Measurements from ENCODE around the gene RAD51B.

The RAD51B gene

DNA sequence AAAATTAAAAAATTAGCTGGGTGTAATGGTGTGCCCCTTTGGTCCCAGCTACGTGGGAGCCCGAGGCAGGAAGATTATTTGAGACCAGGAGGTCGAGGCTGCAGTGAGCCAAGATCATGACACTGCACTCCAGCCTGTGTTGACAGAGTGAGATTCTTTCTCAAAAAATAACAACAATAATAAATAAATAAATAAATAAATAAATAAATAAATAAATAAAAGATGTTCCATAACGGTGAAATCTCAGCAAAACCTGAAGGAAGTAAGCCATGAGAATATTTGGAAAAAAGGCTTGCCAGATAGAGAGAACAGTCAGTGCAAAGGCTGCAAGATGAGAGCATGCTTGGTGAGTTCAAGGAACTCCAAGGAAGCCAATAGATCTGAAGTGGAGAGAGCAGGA is 176.7 kb downstream of the RAD51B start:
- Histone ChIP-seq H3K4me3 (ENCODE audit: insufficient read length, low read depth) (no peak overlapping the region), H3K36me3 (ENCODE audit: insufficient read depth, insufficient read length, low read length) (no peaks in the 10 kb centered on the region), H3K9ac (ENCODE audit: insufficient read length, low read depth) (no peak overlapping the region), H3K27me3 (ENCODE audit: insufficient read depth, insufficient read length) (no peaks in the 10 kb centered on the region), H3K9me3 (ENCODE audit: insufficient read depth, low read length) (no peaks in the 10 kb centered on the region), H3K4me1 (ENCODE audit: insufficient read depth, insufficient read length) (no peaks in the 10 kb centered on the region)
- DNase-seq (ENCODE audit: low read depth, low spot score): no peak
- TF ChIP-seq YY1 (IDR thresholded peaks at IDR 0.05; ENCODE audit: insufficient read depth, insufficient read length) (no peak), ZNF274 (IDR thresholded peaks at IDR 0.05; ENCODE audit: low read depth, low read length) (no peak), SUZ12 (IDR thresholded peaks at IDR 0.05; ENCODE audit: extremely low read depth, insufficient read depth, insufficient read length) (no peak)

DNA sequence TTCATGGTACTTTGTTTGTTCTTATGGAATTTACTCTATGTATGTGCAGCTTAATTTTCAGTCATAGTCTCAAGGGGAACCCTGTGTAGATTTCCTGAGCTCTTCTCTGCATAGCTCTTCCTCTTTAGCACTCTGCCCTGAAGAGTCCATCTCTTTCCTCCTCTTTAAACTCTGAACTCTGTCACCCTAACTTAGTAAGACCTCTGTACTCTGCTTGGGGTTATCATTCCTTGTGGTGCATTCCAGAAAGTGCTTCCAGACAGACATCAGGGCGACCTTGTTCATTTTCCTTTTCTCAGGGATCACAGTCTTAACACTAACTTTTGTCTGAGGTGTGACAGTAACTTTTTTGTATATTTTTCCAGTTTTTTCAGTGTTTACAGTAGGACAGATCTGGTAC is 179.3 kb downstream of the RAD51B start:
- Histone ChIP-seq H3K9ac (ENCODE audit: insufficient read length, low read depth) (no peak overlapping the region), H3K36me3 (ENCODE audit: insufficient read depth, insufficient read length, low read length) (no peaks in the 10 kb centered on the region), H3K4me1 (ENCODE audit: insufficient read depth, insufficient read length) (no peaks in the 10 kb centered on the region), H3K27me3 (ENCODE audit: insufficient read depth, insufficient read length) (no peaks in the 10 kb centered on the region), H3K9me3 (ENCODE audit: insufficient read depth, low read length) (no peaks in the 10 kb centered on the region), H3K4me3 (ENCODE audit: insufficient read length, low read depth) (no peak overlapping the region)
- no peak for TF ChIP-seq YY1 (IDR thresholded peaks at IDR 0.05; ENCODE audit: insufficient read depth, insufficient read length)
- TF ChIP-seq ZNF274 (IDR thresholded peaks at IDR 0.05; ENCODE audit: low read depth, low read length): no peak
- TF ChIP-seq SUZ12 (IDR thresholded peaks at IDR 0.05; ENCODE audit: extremely low read depth, insufficient read depth, insufficient read length): no peak
- DNase-seq (ENCODE audit: low read depth, low spot score): no peak

DNA sequence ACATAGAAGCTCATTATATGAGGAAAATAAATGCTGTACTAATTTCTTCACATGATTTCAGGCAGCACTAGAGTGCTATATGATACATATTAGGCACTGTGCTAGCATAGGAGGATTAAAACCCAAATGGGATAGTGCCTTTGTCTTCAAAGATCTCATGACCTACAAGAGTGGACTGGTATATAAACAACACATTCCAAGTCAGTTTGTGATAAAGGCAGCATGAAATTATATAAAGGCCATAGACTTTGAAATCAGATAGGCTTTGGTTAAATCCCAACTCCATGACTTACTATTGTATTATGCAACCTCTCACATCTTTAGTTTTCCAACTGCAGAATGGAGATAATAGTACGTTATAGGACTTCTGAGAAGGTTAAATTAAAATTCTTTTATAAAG is 179.7 kb downstream of the RAD51B start:
- Histone ChIP-seq H3K4me3 (ENCODE audit: insufficient read length, low read depth) (no peak overlapping the region), H3K4me1 (ENCODE audit: insufficient read depth, insufficient read length) (no peaks in the 10 kb centered on the region), H3K27me3 (ENCODE audit: insufficient read depth, insufficient read length) (no peaks in the 10 kb centered on the region), H3K36me3 (ENCODE audit: insufficient read depth, insufficient read length, low read length) (no peaks in the 10 kb centered on the region), H3K9ac (ENCODE audit: insufficient read length, low read depth) (no peak overlapping the region), H3K9me3 (ENCODE audit: insufficient read depth, low read length) (no peaks in the 10 kb centered on the region)
- DNase-seq (ENCODE audit: low read depth, low spot score): no peak
- no peak for TF ChIP-seq SUZ12 (IDR thresholded peaks at IDR 0.05; ENCODE audit: extremely low read depth, insufficient read depth, insufficient read length)

DNA sequence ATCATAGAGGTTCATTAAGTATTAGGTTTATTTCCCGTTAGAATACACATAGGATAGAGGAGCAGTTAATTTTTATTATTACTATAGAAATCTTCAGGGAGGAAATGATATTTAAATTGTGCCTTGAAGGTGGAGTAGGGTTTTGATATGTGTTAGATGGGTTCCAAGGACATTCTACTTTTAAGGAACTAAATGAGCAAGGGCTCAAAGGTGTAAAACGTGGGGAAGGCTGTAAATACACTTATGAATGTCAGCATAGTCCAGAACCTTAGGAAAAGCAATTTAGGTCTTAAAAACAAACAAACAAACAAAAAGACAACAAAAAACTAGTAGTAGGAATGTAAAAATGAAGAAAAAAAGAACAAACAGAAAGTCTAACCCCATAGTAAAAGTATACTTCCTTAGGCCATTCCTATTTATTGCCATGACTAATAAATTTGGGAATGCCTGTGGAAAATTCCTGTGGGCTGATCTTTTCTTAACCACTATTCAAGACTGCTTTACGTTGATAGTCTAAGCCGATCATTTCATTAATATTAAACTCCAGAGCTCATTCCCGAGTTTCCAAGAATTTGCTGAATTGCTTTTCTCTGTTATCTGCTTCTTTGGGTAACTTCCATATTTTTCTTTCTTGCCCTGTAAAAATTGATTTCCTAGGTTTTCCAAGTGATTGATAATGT is 180.3 kb downstream of the RAD51B start:
- Histone ChIP-seq H3K36me3 (ENCODE audit: insufficient read depth, insufficient read length, low read length) (no peaks in the 10 kb centered on the region), H3K4me1 (ENCODE audit: insufficient read depth, insufficient read length) (no peaks in the 10 kb centered on the region), H3K9me3 (ENCODE audit: insufficient read depth, low read length) (no peaks in the 10 kb centered on the region), H3K27me3 (ENCODE audit: insufficient read depth, insufficient read length) (no peaks in the 10 kb centered on the region), H3K9ac (ENCODE audit: insufficient read length, low read depth) (no peak overlapping the region), H3K4me3 (ENCODE audit: insufficient read length, low read depth) (no peak overlapping the region)
- DNase-seq (ENCODE audit: low read depth, low spot score): no peak
- TF ChIP-seq YY1 (IDR thresholded peaks at IDR 0.05; ENCODE audit: insufficient read depth, insufficient read length) (no peak), ZNF274 (IDR thresholded peaks at IDR 0.05; ENCODE audit: low read depth, low read length) (no peak), SUZ12 (IDR thresholded peaks at IDR 0.05; ENCODE audit: extremely low read depth, insufficient read depth, insufficient read length) (no peak)

DNA sequence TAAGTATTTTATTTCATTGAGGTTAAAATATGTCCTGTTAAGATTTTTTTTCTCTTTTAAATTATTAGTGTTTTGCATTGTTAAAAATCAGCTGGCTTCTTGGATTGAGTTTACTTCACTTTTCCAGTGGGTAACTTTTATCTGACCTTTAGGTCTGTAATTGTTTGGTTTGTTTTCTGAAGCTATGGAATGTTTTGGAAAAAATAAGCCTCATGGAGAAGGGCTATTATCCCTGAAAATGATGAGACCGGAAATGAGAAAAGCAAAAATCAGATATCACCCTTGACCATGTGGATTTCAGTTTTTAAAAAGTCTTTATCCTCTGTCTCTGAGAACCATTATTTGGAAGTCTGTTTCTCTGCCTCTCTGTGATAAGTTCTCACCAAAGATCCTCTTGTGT is 180.9 kb downstream of the RAD51B start:
- H3K27me3 ChIP-seq (ENCODE audit: insufficient read depth, insufficient read length): no peaks in the 10 kb centered on the region
- no peaks in the 10 kb centered on the region for H3K36me3 ChIP-seq (ENCODE audit: insufficient read depth, insufficient read length, low read length)
- no peaks in the 10 kb centered on the region for H3K9me3 ChIP-seq (ENCODE audit: insufficient read depth, low read length)
- TF ChIP-seq SUZ12 (IDR thresholded peaks at IDR 0.05; ENCODE audit: extremely low read depth, insufficient read depth, insufficient read length) (no peak), YY1 (IDR thresholded peaks at IDR 0.05; ENCODE audit: insufficient read depth, insufficient read length) (no peak), ZNF274 (IDR thresholded peaks at IDR 0.05; ENCODE audit: low read depth, low read length) (no peak)
- DNase-seq (ENCODE audit: low read depth, low spot score): no peak
- no peaks in the 10 kb centered on the region for H3K4me1 ChIP-seq (ENCODE audit: insufficient read depth, insufficient read length)
- no peak overlapping the region for H3K4me3 ChIP-seq (ENCODE audit: insufficient read length, low read depth)
- H3K9ac ChIP-seq (ENCODE audit: insufficient read length, low read depth): no peak overlapping the region

DNA sequence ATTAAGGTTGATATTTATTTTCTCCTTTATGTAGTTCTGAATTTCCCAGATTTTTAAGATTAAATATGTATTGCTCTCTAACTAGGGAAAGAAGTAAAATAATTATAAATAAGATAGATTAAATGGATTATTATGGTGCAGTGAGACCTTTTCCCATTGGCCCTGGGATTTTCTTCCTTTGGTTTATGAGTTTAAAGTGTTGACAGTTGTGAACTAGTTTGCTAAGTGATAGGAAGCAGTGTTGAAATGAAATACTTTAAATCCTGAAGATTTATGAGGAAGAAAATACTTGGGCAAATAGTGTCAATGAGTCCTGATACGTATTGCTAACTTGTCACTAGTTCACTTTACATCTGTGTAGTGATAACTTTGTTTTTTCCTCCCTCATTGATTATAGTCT is 188.9 kb downstream of the RAD51B start:
- Histone ChIP-seq H3K27me3 (ENCODE audit: insufficient read depth, insufficient read length) (no peaks in the 10 kb centered on the region), H3K9ac (ENCODE audit: insufficient read length, low read depth) (no peak overlapping the region), H3K4me1 (ENCODE audit: insufficient read depth, insufficient read length) (no peaks in the 10 kb centered on the region), H3K36me3 (ENCODE audit: insufficient read depth, insufficient read length, low read length) (no peaks in the 10 kb centered on the region), H3K4me3 (ENCODE audit: insufficient read length, low read depth) (no peak overlapping the region), H3K9me3 (ENCODE audit: insufficient read depth, low read length) (no peaks in the 10 kb centered on the region)
- no peak for DNase-seq (ENCODE audit: low read depth, low spot score)
- TF ChIP-seq SUZ12 (IDR thresholded peaks at IDR 0.05; ENCODE audit: extremely low read depth, insufficient read depth, insufficient read length) (no peak), ZNF274 (IDR thresholded peaks at IDR 0.05; ENCODE audit: low read depth, low read length) (no peak), YY1 (IDR thresholded peaks at IDR 0.05; ENCODE audit: insufficient read depth, insufficient read length) (no peak)

DNA sequence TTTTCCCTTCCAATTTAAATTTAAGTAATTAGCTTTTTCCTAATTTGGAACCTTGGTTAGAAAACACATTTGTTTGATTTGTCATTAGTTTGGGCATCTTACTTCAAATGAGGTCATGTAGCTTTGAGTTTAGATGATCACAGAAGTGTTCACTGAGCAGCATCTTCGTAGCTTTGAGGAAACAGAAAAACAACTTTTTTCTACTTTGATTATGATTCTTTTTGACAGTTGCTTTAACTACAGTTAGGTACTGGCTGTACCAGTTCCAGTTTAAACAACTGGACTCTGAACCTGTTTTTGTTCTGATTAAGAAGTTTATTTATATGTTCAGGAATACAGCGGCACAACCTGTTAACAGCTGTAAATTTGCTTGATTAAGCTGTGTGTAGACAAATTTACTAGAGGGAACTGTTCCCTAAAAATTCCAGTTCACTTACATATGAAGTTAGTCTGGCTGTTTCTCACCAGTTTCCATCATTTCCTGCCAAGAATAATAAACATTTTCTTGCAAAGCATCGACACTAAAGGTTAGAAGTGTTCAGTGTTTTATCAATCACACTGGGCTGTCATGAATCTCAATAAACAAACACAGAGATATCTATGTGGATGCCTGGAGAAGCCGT is 191.9 kb downstream of the RAD51B start:
- H3K36me3 ChIP-seq (ENCODE audit: insufficient read depth, insufficient read length, low read length): no peaks in the 10 kb centered on the region
- no peaks in the 10 kb centered on the region for H3K4me1 ChIP-seq (ENCODE audit: insufficient read depth, insufficient read length)
- TF ChIP-seq SUZ12 (IDR thresholded peaks at IDR 0.05; ENCODE audit: extremely low read depth, insufficient read depth, insufficient read length): no peak
- TF ChIP-seq ZNF274 (IDR thresholded peaks at IDR 0.05; ENCODE audit: low read depth, low read length): no peak
- no peak for TF ChIP-seq YY1 (IDR thresholded peaks at IDR 0.05; ENCODE audit: insufficient read depth, insufficient read length)
- no peaks in the 10 kb centered on the region for H3K27me3 ChIP-seq (ENCODE audit: insufficient read depth, insufficient read length)
- no peak for DNase-seq (ENCODE audit: low read depth, low spot score)
- H3K9ac ChIP-seq (ENCODE audit: insufficient read length, low read depth): no peak overlapping the region
- no peak overlapping the region for H3K4me3 ChIP-seq (ENCODE audit: insufficient read length, low read depth)
- no peaks in the 10 kb centered on the region for H3K9me3 ChIP-seq (ENCODE audit: insufficient read depth, low read length)
